Trophoblast cell (in vitro differentiated cells and primary cell): ENCODE results near the gene DLGAP1.

ENCODE experiments used
- DNase-seq, 2 donors: peaks; one replicate each; pipeline ENCODE4 v3.0.0-alpha.2; 2016
- H2AFZ ChIP-seq: 2 replicates; pipeline ENCODE4 v1.6.1; 2013; ENCODE audit warnings: low read length, moderate library complexity, mild to moderate bottlenecking; ENCODE audit not compliant: insufficient read depth, poor library complexity
- H2AK5ac ChIP-seq: 2 replicates; pipeline ENCODE4 v1.6.1; 2013; ENCODE audit warnings: mild to moderate bottlenecking, low read length
- H2BK120ac ChIP-seq: 2 replicates; pipeline ENCODE4 v1.6.1; 2013; ENCODE audit warnings: low read length, mild to moderate bottlenecking, moderate library complexity; ENCODE audit not compliant: insufficient read depth, poor library complexity
- H2BK12ac ChIP-seq: 2 replicates; pipeline ENCODE4 v1.6.1; 2013; ENCODE audit warnings: mild to moderate bottlenecking, low read length, moderate library complexity
- H2BK5ac ChIP-seq: 2 replicates; pipeline ENCODE4 v1.6.1; 2013; ENCODE audit warnings: low read length, low read depth, moderate library complexity, mild to moderate bottlenecking; ENCODE audit not compliant: poor library complexity
- H3K14ac ChIP-seq: 2 replicates; pipeline ENCODE4 v1.6.1; 2013; ENCODE audit warnings: mild to moderate bottlenecking, low read length
- H3K18ac ChIP-seq: 2 replicates; pipeline ENCODE4 v1.6.1; 2013; ENCODE audit warnings: mild to moderate bottlenecking, low read length
- H3K23ac ChIP-seq: 2 replicates; pipeline ENCODE4 v1.6.1; 2013; ENCODE audit warnings: low read length
- H3K27ac ChIP-seq: 2 replicates; pipeline ENCODE4 v1.5.1; 2013; ENCODE audit warnings: low read depth, mild to moderate bottlenecking, inconsistent platforms, low read length, moderate library complexity
- H3K27me3 ChIP-seq: 2 replicates; pipeline ENCODE4 v1.6.1; 2013; ENCODE audit warnings: inconsistent platforms, mild to moderate bottlenecking, low read length, moderate library complexity; ENCODE audit not compliant: insufficient read depth
- H3K36me3 ChIP-seq, 2 experiments: 1 replicate in 1 of 2; 2 replicates in 1 of 2; pipeline ENCODE4 v1.6.1; 2013; ENCODE audit warnings: low read length in 2 of 2, mild to moderate bottlenecking in 2 of 2, moderate library complexity in 1 of 2; ENCODE audit not compliant: insufficient read depth in 2 of 2, control insufficient read depth in 1 of 2
- H3K4ac ChIP-seq: 2 replicates; pipeline ENCODE4 v1.6.1; 2013; ENCODE audit warnings: low read depth, mild to moderate bottlenecking, low read length, moderate library complexity
- H3K4me1 ChIP-seq, 2 experiments: 1 replicate in 1 of 2; 2 replicates in 1 of 2; pipeline ENCODE4 v1.6.1; 2013; ENCODE audit warnings: low read length in 2 of 2, mild to moderate bottlenecking in 2 of 2, moderate library complexity in 1 of 2; ENCODE audit not compliant: insufficient read depth in 2 of 2, control insufficient read depth in 1 of 2
- H3K4me2 ChIP-seq: 2 replicates; pipeline ENCODE4 v1.6.1; 2013; ENCODE audit warnings: inconsistent platforms, mild to moderate bottlenecking, low read length, moderate library complexity
- H3K4me3 ChIP-seq: 2 replicates; pipeline ENCODE4 v1.5.1; 2013; ENCODE audit warnings: mild to moderate bottlenecking, low read depth, low read length, inconsistent platforms
- H3K79me1 ChIP-seq: one replicate; pipeline ENCODE4 v1.6.1; 2013; ENCODE audit warnings: low read length
- H3K79me2 ChIP-seq: 2 replicates; pipeline ENCODE4 v1.6.1; 2013; ENCODE audit warnings: low read length, mild to moderate bottlenecking; ENCODE audit not compliant: control insufficient read depth, insufficient read depth, poor library complexity
- H3K9ac ChIP-seq: 2 replicates; pipeline ENCODE4 v1.6.1; 2013; ENCODE audit warnings: mild to moderate bottlenecking, low read length
- H3K9me3 ChIP-seq: 2 replicates; pipeline ENCODE4 v1.6.1; 2013; ENCODE audit warnings: low read depth, mild to moderate bottlenecking, control low read depth, inconsistent platforms, low read length; ENCODE audit not compliant: insufficient read depth
- H4K12ac ChIP-seq: 2 replicates; pipeline ENCODE4 v1.6.1; 2013; ENCODE audit warnings: low read depth, mild to moderate bottlenecking, low read length, moderate library complexity
- H4K8ac ChIP-seq: 2 replicates; pipeline ENCODE4 v1.6.1; 2013; ENCODE audit warnings: low read depth, mild to moderate bottlenecking, low read length, moderate library complexity
- H4K91ac ChIP-seq: one replicate; pipeline ENCODE4 v1.6.1; 2013; ENCODE audit warnings: low read depth, mild to moderate bottlenecking, low read length, moderate library complexity
- WGBS: extraction: QIAGEN DNeasy Blood & Tissue Kit; methylation state at CpG from one replicate; pipeline ENCODE4 v1.1.7; 2013; ENCODE audit warnings: missing lambda C conversion rate; ENCODE audit not compliant: insufficient read length, insufficient coverage; ENCODE audit errors: extremely low coverage; 5-methylcytosine and 5-hydroxymethylcytosine counted together

Gene DLGAP1

DNA sequence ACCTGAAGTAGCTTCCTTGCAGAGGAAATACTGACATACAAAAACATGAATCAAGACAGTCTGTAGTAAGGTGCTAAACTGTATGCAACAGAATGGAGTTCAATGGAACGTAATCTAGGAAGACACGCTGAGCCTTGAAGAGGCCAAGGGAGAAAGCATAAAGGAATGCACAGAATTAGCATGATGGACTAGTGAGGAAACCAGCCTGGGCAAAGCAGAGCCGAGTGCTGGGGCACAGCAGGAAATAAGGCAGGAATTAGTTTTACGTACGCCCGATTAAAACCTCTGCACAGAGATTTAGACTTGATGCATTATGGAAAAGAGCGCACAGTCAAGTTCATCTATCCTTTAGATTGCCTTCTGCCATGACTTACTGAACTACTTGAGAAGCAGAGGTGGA lies 200.3 kb downstream of the DLGAP1 start:
- H3K27ac ChIP-seq = no peak overlapping the region

DNA sequence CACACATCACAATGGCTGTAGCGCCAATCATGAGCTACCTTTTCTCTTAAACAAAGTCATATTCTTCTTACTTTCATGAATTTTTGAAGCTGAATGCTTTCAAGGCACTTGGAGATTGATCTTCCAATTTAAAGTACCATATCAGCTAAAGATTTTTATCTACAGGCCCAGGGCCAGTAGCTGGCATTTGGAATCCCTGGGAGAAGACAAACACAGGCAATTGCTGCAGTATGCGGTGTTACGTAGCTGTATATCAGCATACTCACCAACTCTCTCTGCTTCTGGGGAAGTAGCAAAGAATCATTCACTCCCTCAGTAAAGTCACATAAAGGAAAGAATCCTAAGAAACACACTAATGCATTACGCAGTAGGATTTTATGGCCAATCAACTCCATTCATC lies 202.3 kb downstream of the DLGAP1 start:
- Histone ChIP-seq H3K4me3 (no peak overlapping the region), H3K36me3 (no peaks in the 10 kb centered on the region), H4K12ac (no peak overlapping the region), H3K4ac (no peak overlapping the region), H4K91ac (no peak overlapping the region), H2BK120ac (no peak overlapping the region), H2AFZ (no peak overlapping the region), H2AK5ac (no peak overlapping the region), H3K27me3 (no peaks in the 10 kb centered on the region), H3K4me1 (peaks cover 0 to 2% of the 10 kb centered on the region in 2 experiments), H2BK12ac (no peak overlapping the region), H3K79me2 (no peaks in the 10 kb centered on the region), H3K4me2 (no peak overlapping the region), H3K18ac (no peak overlapping the region), H3K23ac (no peak overlapping the region), H3K14ac (no peak overlapping the region), H3K79me1 (no peaks in the 10 kb centered on the region), H3K9ac (no peak overlapping the region), H2BK5ac (no peak overlapping the region), H3K9me3 (peaks cover 2% of the 10 kb centered on the region), H3K27ac (no peak overlapping the region), H4K8ac (no peak overlapping the region)
- DNase-seq = no peak
- no CpG with 5 or more reads among the region's 4 CpGs for WGBS

More for the DNA sequence above, 200.3 kb downstream of the DLGAP1 start:
- Histone ChIP-seq H4K91ac (no peak overlapping the region), H2BK120ac (no peak overlapping the region), H2AK5ac (no peak overlapping the region), H3K27me3 (no peaks in the 10 kb centered on the region), H3K4ac (no peak overlapping the region), H3K4me1 (peaks cover 0 to 2% of the 10 kb centered on the region in 2 experiments), H3K36me3 (no peaks in the 10 kb centered on the region), H3K79me1 (no peaks in the 10 kb centered on the region), H3K4me2 (no peak overlapping the region), H3K79me2 (no peaks in the 10 kb centered on the region), H3K9me3 (no peaks in the 10 kb centered on the region), H3K14ac (no peak overlapping the region), H2AFZ (no peak overlapping the region), H3K9ac (no peak overlapping the region), H3K23ac (no peak overlapping the region), H4K12ac (no peak overlapping the region), H3K4me3 (no peak overlapping the region), H4K8ac (no peak overlapping the region), H2BK12ac (no peak overlapping the region), H2BK5ac (no peak overlapping the region), H3K18ac (no peak overlapping the region)
- WGBS = no CpG with 5 or more reads among the region's 7 CpGs
- DNase-seq = no peak

DNA sequence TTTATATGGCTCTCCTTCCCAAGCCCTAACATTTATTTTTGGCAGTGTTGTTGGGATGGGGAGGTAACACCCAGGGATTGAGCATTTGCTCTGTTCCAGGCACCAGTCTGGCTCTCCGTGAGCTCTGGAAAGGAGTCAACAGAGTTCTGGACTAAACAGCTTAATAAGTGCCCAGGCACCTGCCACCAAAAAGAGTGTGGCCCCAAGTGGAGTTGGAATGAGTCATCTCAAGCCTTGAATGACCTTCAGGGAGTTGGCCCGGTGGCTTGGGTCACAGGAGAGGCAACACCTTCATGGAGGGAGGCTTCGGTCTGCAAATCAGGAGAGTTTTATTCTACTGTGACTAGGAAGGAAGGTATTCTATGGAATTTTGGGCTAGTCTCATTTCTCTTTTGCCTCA lies 203.2 kb downstream of the DLGAP1 start:
- Histone ChIP-seq H3K14ac (no peak overlapping the region), H3K4me3 (no peak overlapping the region), H2AFZ (no peak overlapping the region), H4K8ac (no peak overlapping the region), H3K9ac (no peak overlapping the region), H4K91ac (no peak overlapping the region), H3K79me2 (no peaks in the 10 kb centered on the region), H3K4me2 (no peak overlapping the region), H2BK12ac (no peak overlapping the region), H4K12ac (no peak overlapping the region), H2BK5ac (no peak overlapping the region), H3K23ac (no peak overlapping the region), H3K36me3 (no peaks in the 10 kb centered on the region), H3K27ac (no peak overlapping the region), H3K27me3 (no peaks in the 10 kb centered on the region), H3K4ac (no peak overlapping the region), H3K9me3 (peaks cover 2% of the 10 kb centered on the region), H2BK120ac (no peak overlapping the region), H3K4me1 (peaks cover 0 to 2% of the 10 kb centered on the region in 2 experiments), H2AK5ac (no peak overlapping the region), H3K79me1 (no peaks in the 10 kb centered on the region), H3K18ac (no peak overlapping the region)
- DNase-seq = no peak
- WGBS = no CpG with 5 or more reads among the region's 3 CpGs

DNA sequence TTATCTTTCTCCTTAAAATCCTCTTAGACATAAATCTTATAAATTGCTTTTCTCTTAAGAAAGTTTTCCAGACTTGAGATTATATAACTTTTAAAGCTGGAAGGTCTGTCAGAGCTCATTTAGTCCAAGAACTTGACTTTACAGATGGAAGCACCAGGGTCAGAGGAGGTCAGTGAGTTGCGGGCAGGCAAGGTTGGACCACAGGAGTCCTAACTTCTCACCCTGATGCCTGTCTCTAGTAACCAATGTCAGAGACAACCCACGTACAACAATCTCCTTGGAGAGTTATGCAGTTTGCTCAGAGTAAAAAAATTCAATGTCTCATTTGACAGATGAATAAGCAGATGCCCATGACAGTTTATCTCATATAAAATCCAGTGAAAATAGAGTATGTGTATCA lies 203.9 kb downstream of the DLGAP1 start:
- H3K79me2 ChIP-seq = no peaks in the 10 kb centered on the region
- no peak overlapping the region for H4K8ac ChIP-seq
- peaks cover 2% of the 10 kb centered on the region for H3K9me3 ChIP-seq
- H3K14ac ChIP-seq = no peak overlapping the region
- H3K27me3 ChIP-seq = no peaks in the 10 kb centered on the region
- H3K18ac ChIP-seq = no peak overlapping the region
- no peak for DNase-seq
- WGBS = no CpG with 5 or more reads among the region's 2 CpGs
- H3K27ac ChIP-seq = no peak overlapping the region
- no peak overlapping the region for H3K9ac ChIP-seq
- H2BK120ac ChIP-seq = no peak overlapping the region
- H3K4ac ChIP-seq = no peak overlapping the region
- H2BK5ac ChIP-seq = no peak overlapping the region
- no peaks in the 10 kb centered on the region for H3K36me3 ChIP-seq
- H3K23ac ChIP-seq = no peak overlapping the region
- H2BK12ac ChIP-seq = no peak overlapping the region
- H3K4me1 ChIP-seq = no peaks in the 10 kb centered on the region
- no peak overlapping the region for H2AK5ac ChIP-seq
- H3K4me2 ChIP-seq = no peak overlapping the region
- H4K12ac ChIP-seq = no peak overlapping the region
- H3K4me3 ChIP-seq = no peak overlapping the region
- no peaks in the 10 kb centered on the region for H3K79me1 ChIP-seq
- H2AFZ ChIP-seq = no peak overlapping the region
- H4K91ac ChIP-seq = no peak overlapping the region
